Body of pancreas (tissue), 4 donors: ENCODE measurements around the gene SHC1. TPM values are rescaled to one million over a fixed set of nuclear protein-coding genes. Genes with fewer than 3 reads are reported as not detected.

ENCODE experiments used
- ATAC-seq: fragments of 150-250 bp; one replicate; pipeline ENCODE4 v1.9.1; 2016
- DNase-seq, 4 donors: peaks; one replicate each; pipeline ENCODE4 v3.0.0-alpha.2; 2019
- H3K27ac ChIP-seq, 4 donors: fragments of 200-600 bp; sonication (generic); 1 replicate in 3 of 4; 2 replicates in 1 of 4; pipeline versions ENCODE4 v1.5.1 to v1.6.1; 2016 to 2019; ENCODE audit warnings: mild to moderate bottlenecking in 1 of 4, mixed read lengths in 1 of 4, moderate library complexity in 1 of 4
- H3K27me3 ChIP-seq, 2 donors: fragments of 200-600 bp; sonication (generic); one replicate each; pipeline ENCODE4 v1.6.0; 2016; ENCODE audit warnings: mild to moderate bottlenecking in 1 of 2
- H3K36me3 ChIP-seq, 2 donors: fragments of 200-600 bp; sonication (generic); replicated peaks in 1 of 2; 2 replicates each; pipeline ENCODE4 v1.5.1; 2016; ENCODE audit warnings: low read depth in 2 of 2; ENCODE audit not compliant: insufficient read depth in 1 of 2
- H3K4me1 ChIP-seq: fragments of 200-600 bp; sonication (generic); one replicate; pipeline ENCODE4 v1.6.0; 2016
- H3K4me3 ChIP-seq, 2 donors: fragments of 200-600 bp; sonication (generic); 1 replicate in 1 of 2; 2 replicates in 1 of 2; pipeline ENCODE4 v1.5.1; 2016 to 2019
- H3K9me3 ChIP-seq, 3 donors: fragments of 200-600 bp; sonication (generic); 1 replicate in 2 of 3; 2 replicates in 1 of 3; pipeline ENCODE4 v1.5.1; 2016
- POLR2A ChIP-seq, 3 donors: fragments of 450-650 bp; IDR thresholded peaks; one replicate each; pipeline ENCODE4 v1.6.1; 2016; ENCODE audit warnings: antibody characterized with exemption in 3 of 3, mild to moderate bottlenecking in 2 of 3
- WGBS, 2 donors: methylation state at CpG; one replicate each; pipeline ENCODE4 v1.1.5; 2017; 5-methylcytosine and 5-hydroxymethylcytosine counted together
- intact Hi-C: fragments of 100-400 bp; cut with DNase I; formaldehyde crosslinking; loops from one replicate; pipeline ENCODE4 v1.15.1; 2023
- total RNA-seq, 2 donors: library from RNA; depleted of rRNA; stranded (reverse); fragments of >200 nt; gene quantifications; one replicate each; pipeline ENCODE4 v1.1.0, GENCODE V29; 2016
- TF ChIP-seq, protein P1 (sequence below), 7 experiments: fragments of 450-650 bp in 4 of 7; fragments of 200-600 bp in 3 of 7; sonication (generic) in 3 of 7; IDR thresholded peaks; one replicate each; pipeline ENCODE4 v1.5.1; 2016 to 2019; ENCODE audit warnings: antibody characterized with exemption in 7 of 7

SHC1 gene
- total RNA-seq, 2 donors from 2014 or later: 38.1 to 45.5 TPM

DNA sequence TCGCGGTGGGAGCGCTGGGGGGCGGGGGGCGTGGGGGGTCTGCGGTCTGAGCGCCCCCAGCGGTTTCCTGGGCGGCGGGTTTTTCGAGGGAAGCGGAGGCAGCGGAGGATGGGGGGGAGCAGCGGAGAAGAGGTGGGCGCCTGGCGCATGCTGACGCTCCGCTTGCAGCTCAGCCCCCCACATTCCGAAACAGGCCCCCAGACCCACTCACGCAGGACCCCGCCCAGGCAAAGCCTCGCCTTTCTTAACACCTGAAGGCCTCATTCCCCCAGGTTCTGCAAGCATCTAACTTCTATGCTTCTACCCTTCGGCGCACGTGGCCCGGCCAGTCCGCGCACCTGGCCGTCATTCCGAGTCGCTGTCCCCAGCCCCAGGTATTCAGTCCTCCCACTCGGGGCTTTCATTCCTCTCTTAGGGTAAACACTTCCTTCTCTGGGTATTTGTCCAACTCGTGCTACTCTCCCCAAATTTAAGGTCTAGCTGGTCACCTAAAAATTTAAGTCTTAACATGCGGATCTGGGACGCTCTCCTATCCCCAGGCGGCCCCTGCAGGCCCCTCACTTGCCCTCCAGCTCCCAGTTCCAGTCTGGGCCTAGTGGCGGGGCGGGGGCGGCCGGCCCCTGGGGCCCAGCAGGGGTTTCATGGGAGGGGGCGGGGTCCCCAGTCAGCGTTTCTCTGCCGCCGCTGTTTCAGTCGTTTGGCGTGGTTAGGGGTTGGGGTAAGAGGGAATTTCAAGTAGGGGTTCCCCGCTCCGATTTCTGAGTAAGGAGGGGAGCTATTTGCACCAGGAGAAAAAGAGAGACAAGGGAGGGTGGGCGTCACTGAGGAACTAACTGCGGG, 29.2 kb upstream of the SHC1 start:
- TF ChIP-seq POLR2A (IDR thresholded peaks at IDR 0.05): peak in 1 of 3 donors; percentile 22
- TF ChIP-seq, protein P1, sequence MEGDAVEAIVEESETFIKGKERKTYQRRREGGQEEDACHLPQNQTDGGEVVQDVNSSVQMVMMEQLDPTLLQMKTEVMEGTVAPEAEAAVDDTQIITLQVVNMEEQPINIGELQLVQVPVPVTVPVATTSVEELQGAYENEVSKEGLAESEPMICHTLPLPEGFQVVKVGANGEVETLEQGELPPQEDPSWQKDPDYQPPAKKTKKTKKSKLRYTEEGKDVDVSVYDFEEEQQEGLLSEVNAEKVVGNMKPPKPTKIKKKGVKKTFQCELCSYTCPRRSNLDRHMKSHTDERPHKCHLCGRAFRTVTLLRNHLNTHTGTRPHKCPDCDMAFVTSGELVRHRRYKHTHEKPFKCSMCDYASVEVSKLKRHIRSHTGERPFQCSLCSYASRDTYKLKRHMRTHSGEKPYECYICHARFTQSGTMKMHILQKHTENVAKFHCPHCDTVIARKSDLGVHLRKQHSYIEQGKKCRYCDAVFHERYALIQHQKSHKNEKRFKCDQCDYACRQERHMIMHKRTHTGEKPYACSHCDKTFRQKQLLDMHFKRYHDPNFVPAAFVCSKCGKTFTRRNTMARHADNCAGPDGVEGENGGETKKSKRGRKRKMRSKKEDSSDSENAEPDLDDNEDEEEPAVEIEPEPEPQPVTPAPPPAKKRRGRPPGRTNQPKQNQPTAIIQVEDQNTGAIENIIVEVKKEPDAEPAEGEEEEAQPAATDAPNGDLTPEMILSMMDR (IDR thresholded peaks at IDR 0.05): no peak
- Histone ChIP-seq H3K4me1 (peaks cover 36% of the 10 kb centered on the region), H3K9me3 (no peaks in the 10 kb centered on the region), H3K27ac (peak overlapping the region; percentile 90 to 100 (median 100)), H3K27me3 (no peaks in the 10 kb centered on the region), H3K4me3 (no peak overlapping the region), H3K36me3 (no peaks in the 10 kb centered on the region)
- ATAC-seq (no peak), DNase-seq (peak; percentile 52 to 68 (median 63))
- intact Hi-C loops: no loop called here
- 1 to 6% methylated on average over 28 to 39 of the region's 50 CpGs for WGBS, 2 donors

DNA sequence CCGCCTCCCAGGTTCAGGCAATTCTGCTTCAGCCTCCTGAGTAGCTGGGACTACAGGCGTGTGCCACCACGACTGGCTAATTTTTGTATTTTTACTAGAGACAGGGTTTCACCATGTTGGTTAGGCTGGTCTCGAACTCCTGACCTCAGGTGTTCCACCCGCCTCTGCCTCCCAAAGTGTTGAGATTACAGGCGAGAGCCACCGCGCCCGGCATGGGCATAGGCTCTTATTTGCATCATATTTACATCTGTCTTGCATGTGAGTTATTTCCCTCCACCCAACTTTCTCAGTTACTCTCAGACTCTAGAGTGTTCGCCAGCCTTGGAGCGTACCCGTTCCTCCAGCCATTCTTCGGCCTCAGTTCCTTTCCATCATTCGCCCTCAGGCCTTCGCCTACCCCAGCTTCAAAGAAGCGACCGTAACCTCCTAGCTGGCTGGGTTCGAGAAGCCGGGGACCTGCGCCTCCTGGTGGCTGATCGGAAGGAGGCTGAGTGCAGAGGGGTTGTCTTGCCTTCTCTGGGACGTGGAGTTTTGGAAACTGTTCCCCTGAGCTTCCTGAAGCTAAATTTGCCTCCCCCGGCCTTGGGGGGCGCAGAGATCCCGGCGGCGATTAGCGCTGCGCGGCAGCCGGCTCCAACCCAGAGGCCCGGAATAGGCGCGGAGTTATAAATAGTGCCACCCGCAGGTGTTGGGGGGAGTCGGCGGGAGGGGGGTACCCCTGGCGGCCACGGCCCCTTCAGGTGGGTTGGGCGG, 28.4 kb upstream of the SHC1 start:
- Histone ChIP-seq H3K4me3 (no peak overlapping the region), H3K4me1 (peaks cover 34% of the 10 kb centered on the region), H3K27ac (peak overlapping the region; percentile 90 to 100 (median 100)), H3K36me3 (no peaks in the 10 kb centered on the region), H3K9me3 (no peaks in the 10 kb centered on the region), H3K27me3 (no peaks in the 10 kb centered on the region)
- whole genome bisulfite sequencing, 2 donors: 15 to 20% methylated on average over 20 to 34 of the region's 40 CpGs
- no peak for TF ChIP-seq POLR2A (IDR thresholded peaks at IDR 0.05)
- TF ChIP-seq, protein P1 (IDR thresholded peaks at IDR 0.05): peak; percentile 48 to 77 (median 60)
- ATAC-seq: no peak
- DNase-seq: peak; percentile 50 to 59 (median 56)
- intact Hi-C loops: no loop called here

DNA sequence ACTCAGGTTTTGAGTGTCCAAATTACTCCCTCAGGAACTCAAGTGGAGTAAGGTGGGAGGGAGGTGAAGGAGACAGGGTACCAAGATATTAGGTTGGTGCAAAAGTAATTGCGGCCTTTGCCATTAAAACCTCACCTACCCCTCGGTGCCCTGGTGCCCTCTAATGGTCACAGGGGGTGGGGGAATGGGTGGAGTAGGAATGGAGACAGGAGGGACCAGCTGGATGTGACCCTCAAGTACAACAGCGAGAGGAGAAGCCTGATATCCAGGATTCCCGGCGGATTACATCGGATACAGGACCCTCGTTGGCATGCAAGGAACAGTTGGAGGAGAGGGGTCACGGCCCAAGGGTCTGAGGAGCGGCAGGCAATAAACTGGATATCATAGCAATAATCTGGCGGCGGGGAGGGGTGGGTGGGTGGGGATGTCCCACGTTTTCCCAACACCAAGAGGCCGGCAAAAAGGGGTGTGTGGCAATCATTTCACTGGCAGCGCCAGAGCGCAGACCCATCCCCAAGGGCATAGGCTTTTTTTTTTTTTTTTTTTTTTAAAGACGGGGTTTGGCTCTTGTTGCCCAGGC, 27.7 kb upstream of the SHC1 start:
- Histone ChIP-seq H3K4me3 (no peak overlapping the region), H3K9me3 (no peaks in the 10 kb centered on the region), H3K36me3 (no peaks in the 10 kb centered on the region), H3K4me1 (peaks cover 34% of the 10 kb centered on the region), H3K27me3 (no peaks in the 10 kb centered on the region), H3K27ac (no peak overlapping the region)
- 63 to 68% methylated on average over 15 to 16 of the region's 16 CpGs for WGBS, 2 donors
- no peak for ATAC-seq
- DNase-seq: no peak
- intact Hi-C loops: no loop called here
- TF ChIP-seq, protein P1 (IDR thresholded peaks at IDR 0.05): peak in 1 of 7 experiments; percentile 18
- no peak for TF ChIP-seq POLR2A (IDR thresholded peaks at IDR 0.05)

DNA sequence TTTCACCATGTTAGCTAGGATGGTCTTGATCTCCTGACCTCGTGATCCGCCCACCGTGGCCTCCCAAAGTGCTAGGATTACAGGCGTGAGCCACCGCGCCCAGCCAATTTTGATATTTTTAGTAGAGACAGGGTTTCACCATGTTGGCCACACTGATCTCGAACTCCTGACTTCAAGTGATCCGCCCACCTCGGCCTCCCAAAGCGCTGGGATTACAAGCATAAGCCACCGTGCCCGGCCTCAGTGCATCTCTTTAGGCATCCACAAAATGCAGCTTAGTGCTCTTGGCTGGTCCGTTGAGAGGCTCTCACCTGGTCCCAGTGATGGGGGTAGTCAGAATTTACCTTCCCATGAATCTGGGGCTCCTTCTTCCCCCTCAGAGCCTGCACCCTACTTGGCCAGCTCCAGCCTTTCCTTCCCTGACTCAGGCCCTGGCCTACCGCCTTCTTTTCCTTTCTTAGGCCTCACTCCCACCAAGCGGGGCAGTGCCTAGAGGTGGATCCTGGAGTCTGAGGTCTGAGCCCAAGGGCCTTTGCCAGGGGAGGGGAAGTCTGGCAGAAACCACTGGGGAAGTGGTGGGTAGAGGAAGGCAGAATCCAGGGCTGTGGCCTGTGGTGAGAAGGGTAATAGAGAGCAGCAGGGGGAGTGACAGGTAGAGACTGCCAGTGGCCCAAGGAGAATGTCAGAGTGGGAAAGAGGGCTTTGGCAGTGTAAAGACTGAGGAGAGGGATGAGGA, 26.6 kb upstream of the SHC1 start:
- Histone ChIP-seq H3K4me1 (peaks cover 34% of the 10 kb centered on the region), H3K27ac (no peak overlapping the region), H3K4me3 (no peak overlapping the region), H3K9me3 (no peaks in the 10 kb centered on the region), H3K36me3 (no peaks in the 10 kb centered on the region), H3K27me3 (no peaks in the 10 kb centered on the region)
- no peak for TF ChIP-seq POLR2A (IDR thresholded peaks at IDR 0.05)
- TF ChIP-seq, protein P1 (IDR thresholded peaks at IDR 0.05): no peak
- DNase-seq (no peak), ATAC-seq (no peak)
- intact Hi-C loops: no loop called here
- WGBS, 2 donors: 80 to 83% methylated on average over 15 of the region's 15 CpGs
